ENCODE results near the gene DST. TPM values are rescaled to one million over a fixed set of nuclear protein-coding genes. Genes with fewer than 3 reads are reported as not detected.

Gene DST
- total RNA-seq, 1 experiment from 2014 or later, result 132 TPM

DNA sequence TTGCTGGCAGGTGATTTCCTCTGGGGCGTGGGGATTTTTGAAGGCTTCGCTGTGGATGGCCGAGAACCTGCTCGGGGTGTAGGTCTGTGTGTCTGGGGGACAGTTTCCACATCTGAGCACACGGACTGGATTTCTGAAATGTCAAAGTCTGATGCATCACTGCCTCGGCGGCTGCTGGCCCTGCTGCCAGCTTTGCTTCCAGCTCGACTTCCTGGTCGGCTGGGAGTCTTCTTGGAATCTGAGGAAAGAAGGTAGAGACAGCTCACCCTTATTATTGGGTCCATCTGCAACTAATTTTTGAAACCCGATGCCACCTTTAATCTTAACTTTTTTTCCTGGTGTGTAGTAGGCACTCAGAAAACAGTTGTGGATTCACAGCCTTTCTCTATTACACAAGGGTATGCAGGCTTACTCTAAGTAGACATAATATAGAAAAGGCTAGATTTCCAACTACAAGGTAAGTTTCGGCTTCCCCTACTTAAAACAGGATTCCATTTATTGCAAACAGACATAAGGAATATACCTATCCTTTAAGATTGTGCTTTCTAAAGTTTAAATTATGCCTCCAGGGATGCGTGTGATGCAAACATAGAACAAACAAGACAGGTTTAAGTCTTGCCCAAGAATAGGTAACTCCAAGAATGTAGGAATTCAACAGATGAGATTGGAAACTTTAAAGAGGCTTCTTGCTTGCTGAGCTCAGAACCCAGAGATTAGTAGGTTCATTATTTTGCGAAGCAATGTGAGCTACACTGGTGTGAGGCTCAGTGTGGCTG lies 183.5 kb downstream of the DST start:
- peaks cover 42% of the 10 kb centered on the region for H3K36me3 Mint-ChIP-seq
- CTCF ChIA-PET, result no interaction called here
- H3K27ac Mint-ChIP-seq, result no peak overlapping the region
- no peak overlapping the region for H3K4me3 Mint-ChIP-seq
- no peaks in the 10 kb centered on the region for H3K4me1 Mint-ChIP-seq
- ATAC-seq (no peak), DNase-seq (ENCODE audit: low spot score) (no peak)
- POLR2A ChIA-PET, result no interaction called here
- TF ChIP-seq, protein P1, sequence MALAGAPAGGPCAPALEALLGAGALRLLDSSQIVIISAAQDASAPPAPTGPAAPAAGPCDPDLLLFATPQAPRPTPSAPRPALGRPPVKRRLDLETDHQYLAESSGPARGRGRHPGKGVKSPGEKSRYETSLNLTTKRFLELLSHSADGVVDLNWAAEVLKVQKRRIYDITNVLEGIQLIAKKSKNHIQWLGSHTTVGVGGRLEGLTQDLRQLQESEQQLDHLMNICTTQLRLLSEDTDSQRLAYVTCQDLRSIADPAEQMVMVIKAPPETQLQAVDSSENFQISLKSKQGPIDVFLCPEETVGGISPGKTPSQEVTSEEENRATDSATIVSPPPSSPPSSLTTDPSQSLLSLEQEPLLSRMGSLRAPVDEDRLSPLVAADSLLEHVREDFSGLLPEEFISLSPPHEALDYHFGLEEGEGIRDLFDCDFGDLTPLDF (CRISPR knock-in tag; IDR thresholded peaks at IDR 0.05), result no peak
- no peaks in the 10 kb centered on the region for H3K27me3 Mint-ChIP-seq (ENCODE audit: low read depth)
- H3K9me3 Mint-ChIP-seq, result no peaks in the 10 kb centered on the region

DNA sequence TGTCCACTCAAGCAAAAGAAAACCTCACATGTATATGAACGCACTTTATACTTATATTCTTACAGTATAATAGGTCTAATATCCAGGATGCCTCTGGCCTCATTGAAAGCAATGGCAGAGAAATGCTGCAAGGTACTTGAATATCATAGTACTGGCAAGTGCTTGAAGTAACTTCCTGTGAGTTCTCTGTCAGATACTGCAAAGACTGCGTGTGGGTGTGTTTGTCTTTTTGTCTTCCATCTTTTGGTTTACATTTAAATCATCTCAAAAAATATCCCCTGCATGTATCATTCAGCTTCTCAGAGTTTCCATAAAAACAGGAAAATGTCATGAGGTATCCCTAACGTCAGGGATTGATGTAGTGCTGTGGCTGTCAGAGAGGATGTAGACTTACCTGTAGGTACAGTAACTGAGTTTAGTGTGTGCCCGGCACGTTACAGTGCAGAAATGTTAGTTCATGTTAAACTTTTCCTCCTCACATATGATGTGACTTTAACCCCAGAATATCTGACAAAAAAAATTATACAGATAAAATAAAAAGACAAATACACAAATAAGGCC lies 184.3 kb downstream of the DST start:
- H3K4me3 Mint-ChIP-seq, result no peak overlapping the region

DNA sequence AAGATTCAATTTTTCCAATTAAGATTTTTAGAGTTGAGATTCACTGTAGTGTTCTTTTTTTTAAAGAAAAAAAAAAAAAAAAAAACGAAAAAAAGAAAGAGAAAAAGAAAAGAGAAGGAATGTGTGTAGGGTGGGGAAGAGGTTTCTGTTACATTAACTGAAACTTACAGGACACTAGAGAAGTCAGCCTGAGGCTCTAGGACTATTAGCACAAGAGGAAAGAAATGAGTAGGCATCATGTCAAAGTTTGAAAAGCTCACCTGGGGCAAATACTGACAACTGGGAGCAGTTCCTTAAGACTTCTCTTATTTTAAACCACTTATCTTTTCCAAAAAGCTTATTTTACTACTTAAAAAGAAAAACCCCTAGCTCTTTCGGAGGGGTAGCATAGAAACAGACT lies 185.9 kb downstream of the DST start:
- peaks cover 27% of the 10 kb centered on the region for H3K36me3 Mint-ChIP-seq
- no peak for ATAC-seq
- no peaks in the 10 kb centered on the region for H3K4me1 Mint-ChIP-seq
- H3K27ac Mint-ChIP-seq, result no peak overlapping the region
- POLR2A ChIA-PET, result interaction anchor here (0.7 kb wide), 1 partner anchor 318 kb away, joined by 7 read pairs; no protein-coding TSS in a partner anchor
- H3K9me3 Mint-ChIP-seq, result no peaks in the 10 kb centered on the region
- no peak overlapping the region for H3K4me3 Mint-ChIP-seq
- CTCF ChIA-PET, result no interaction called here
- no peak for DNase-seq (ENCODE audit: low spot score)
- no peaks in the 10 kb centered on the region for H3K27me3 Mint-ChIP-seq (ENCODE audit: low read depth)
- TF ChIP-seq OVOL2 (CRISPR knock-in tag; IDR thresholded peaks at IDR 0.05; ENCODE audit: borderline replicate concordance) (no peak), TP53 (CRISPR knock-in tag; IDR thresholded peaks at IDR 0.05) (no peak), CREM (CRISPR knock-in tag; IDR thresholded peaks at IDR 0.05) (no peak), TEAD4 (CRISPR knock-in tag; IDR thresholded peaks at IDR 0.05) (no peak), CBFB (CRISPR knock-in tag; IDR thresholded peaks at IDR 0.05; ENCODE audit: low read depth) (no peak), ZNF219 (CRISPR knock-in tag; IDR thresholded peaks at IDR 0.05; ENCODE audit: borderline replicate concordance) (no peak), PRRX2 (CRISPR knock-in tag; IDR thresholded peaks at IDR 0.05) (no peak), TEAD1 (CRISPR knock-in tag; IDR thresholded peaks at IDR 0.05) (no peak), ZNF671 (CRISPR knock-in tag; IDR thresholded peaks at IDR 0.05) (no peak)
- TF ChIP-seq, protein P2, sequence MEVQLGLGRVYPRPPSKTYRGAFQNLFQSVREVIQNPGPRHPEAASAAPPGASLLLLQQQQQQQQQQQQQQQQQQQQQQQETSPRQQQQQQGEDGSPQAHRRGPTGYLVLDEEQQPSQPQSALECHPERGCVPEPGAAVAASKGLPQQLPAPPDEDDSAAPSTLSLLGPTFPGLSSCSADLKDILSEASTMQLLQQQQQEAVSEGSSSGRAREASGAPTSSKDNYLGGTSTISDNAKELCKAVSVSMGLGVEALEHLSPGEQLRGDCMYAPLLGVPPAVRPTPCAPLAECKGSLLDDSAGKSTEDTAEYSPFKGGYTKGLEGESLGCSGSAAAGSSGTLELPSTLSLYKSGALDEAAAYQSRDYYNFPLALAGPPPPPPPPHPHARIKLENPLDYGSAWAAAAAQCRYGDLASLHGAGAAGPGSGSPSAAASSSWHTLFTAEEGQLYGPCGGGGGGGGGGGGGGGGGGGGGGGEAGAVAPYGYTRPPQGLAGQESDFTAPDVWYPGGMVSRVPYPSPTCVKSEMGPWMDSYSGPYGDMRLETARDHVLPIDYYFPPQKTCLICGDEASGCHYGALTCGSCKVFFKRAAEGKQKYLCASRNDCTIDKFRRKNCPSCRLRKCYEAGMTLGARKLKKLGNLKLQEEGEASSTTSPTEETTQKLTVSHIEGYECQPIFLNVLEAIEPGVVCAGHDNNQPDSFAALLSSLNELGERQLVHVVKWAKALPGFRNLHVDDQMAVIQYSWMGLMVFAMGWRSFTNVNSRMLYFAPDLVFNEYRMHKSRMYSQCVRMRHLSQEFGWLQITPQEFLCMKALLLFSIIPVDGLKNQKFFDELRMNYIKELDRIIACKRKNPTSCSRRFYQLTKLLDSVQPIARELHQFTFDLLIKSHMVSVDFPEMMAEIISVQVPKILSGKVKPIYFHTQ (CRISPR knock-in tag; IDR thresholded peaks at IDR 0.05), result no peak
- TF ChIP-seq, protein P3, sequence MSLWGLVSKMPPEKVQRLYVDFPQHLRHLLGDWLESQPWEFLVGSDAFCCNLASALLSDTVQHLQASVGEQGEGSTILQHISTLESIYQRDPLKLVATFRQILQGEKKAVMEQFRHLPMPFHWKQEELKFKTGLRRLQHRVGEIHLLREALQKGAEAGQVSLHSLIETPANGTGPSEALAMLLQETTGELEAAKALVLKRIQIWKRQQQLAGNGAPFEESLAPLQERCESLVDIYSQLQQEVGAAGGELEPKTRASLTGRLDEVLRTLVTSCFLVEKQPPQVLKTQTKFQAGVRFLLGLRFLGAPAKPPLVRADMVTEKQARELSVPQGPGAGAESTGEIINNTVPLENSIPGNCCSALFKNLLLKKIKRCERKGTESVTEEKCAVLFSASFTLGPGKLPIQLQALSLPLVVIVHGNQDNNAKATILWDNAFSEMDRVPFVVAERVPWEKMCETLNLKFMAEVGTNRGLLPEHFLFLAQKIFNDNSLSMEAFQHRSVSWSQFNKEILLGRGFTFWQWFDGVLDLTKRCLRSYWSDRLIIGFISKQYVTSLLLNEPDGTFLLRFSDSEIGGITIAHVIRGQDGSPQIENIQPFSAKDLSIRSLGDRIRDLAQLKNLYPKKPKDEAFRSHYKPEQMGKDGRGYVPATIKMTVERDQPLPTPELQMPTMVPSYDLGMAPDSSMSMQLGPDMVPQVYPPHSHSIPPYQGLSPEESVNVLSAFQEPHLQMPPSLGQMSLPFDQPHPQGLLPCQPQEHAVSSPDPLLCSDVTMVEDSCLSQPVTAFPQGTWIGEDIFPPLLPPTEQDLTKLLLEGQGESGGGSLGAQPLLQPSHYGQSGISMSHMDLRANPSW (CRISPR knock-in tag; conservative IDR thresholded peaks at IDR 0.05; ENCODE audit: low read depth), result no peak

More for the DNA sequence above, 184.3 kb downstream of the DST start:
- DNase-seq (ENCODE audit: low spot score) (no peak), ATAC-seq (no peak)
- H3K9me3 Mint-ChIP-seq, result no peaks in the 10 kb centered on the region
- ChIA-PET POLR2A (no interaction called here), CTCF (no interaction called here)
- H3K4me1 Mint-ChIP-seq, result no peaks in the 10 kb centered on the region
- no peak overlapping the region for H3K27ac Mint-ChIP-seq
- no peak for TF ChIP-seq OVOL2 (CRISPR knock-in tag; IDR thresholded peaks at IDR 0.05; ENCODE audit: borderline replicate concordance)
- TF ChIP-seq, protein P4, sequence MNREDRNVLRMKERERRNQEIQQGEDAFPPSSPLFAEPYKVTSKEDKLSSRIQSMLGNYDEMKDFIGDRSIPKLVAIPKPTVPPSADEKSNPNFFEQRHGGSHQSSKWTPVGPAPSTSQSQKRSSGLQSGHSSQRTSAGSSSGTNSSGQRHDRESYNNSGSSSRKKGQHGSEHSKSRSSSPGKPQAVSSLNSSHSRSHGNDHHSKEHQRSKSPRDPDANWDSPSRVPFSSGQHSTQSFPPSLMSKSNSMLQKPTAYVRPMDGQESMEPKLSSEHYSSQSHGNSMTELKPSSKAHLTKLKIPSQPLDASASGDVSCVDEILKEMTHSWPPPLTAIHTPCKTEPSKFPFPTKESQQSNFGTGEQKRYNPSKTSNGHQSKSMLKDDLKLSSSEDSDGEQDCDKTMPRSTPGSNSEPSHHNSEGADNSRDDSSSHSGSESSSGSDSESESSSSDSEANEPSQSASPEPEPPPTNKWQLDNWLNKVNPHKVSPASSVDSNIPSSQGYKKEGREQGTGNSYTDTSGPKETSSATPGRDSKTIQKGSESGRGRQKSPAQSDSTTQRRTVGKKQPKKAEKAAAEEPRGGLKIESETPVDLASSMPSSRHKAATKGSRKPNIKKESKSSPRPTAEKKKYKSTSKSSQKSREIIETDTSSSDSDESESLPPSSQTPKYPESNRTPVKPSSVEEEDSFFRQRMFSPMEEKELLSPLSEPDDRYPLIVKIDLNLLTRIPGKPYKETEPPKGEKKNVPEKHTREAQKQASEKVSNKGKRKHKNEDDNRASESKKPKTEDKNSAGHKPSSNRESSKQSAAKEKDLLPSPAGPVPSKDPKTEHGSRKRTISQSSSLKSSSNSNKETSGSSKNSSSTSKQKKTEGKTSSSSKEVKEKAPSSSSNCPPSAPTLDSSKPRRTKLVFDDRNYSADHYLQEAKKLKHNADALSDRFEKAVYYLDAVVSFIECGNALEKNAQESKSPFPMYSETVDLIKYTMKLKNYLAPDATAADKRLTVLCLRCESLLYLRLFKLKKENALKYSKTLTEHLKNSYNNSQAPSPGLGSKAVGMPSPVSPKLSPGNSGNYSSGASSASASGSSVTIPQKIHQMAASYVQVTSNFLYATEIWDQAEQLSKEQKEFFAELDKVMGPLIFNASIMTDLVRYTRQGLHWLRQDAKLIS (CRISPR knock-in tag; IDR thresholded peaks at IDR 0.05; ENCODE audit: borderline replicate concordance), result no peak
- no peak for TF ChIP-seq NR2C2 (CRISPR knock-in tag; IDR thresholded peaks at IDR 0.05)
- TF ChIP-seq FOXK1 (CRISPR knock-in tag; IDR thresholded peaks at IDR 0.05), result no peak
- no peak for TF ChIP-seq ETV6 (CRISPR knock-in tag; IDR thresholded peaks at IDR 0.05)
- TF ChIP-seq, protein P5, sequence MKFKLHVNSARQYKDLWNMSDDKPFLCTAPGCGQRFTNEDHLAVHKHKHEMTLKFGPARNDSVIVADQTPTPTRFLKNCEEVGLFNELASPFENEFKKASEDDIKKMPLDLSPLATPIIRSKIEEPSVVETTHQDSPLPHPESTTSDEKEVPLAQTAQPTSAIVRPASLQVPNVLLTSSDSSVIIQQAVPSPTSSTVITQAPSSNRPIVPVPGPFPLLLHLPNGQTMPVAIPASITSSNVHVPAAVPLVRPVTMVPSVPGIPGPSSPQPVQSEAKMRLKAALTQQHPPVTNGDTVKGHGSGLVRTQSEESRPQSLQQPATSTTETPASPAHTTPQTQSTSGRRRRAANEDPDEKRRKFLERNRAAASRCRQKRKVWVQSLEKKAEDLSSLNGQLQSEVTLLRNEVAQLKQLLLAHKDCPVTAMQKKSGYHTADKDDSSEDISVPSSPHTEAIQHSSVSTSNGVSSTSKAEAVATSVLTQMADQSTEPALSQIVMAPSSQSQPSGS (CRISPR knock-in tag; IDR thresholded peaks at IDR 0.05; ENCODE audit: borderline replicate concordance, low read depth), result no peak
- no peak for TF ChIP-seq ZNF121 (CRISPR knock-in tag; IDR thresholded peaks at IDR 0.05)
- TF ChIP-seq NR3C1 (CRISPR knock-in tag; conservative IDR thresholded peaks at IDR 0.05; ENCODE audit: low read depth), result no peak
- no peak for TF ChIP-seq NR1H2 (CRISPR knock-in tag; IDR thresholded peaks at IDR 0.05)
- TF ChIP-seq ZNF219 (CRISPR knock-in tag; IDR thresholded peaks at IDR 0.05; ENCODE audit: borderline replicate concordance), result no peak
- TF ChIP-seq CBFB (CRISPR knock-in tag; IDR thresholded peaks at IDR 0.05; ENCODE audit: low read depth), result no peak
- H3K27me3 Mint-ChIP-seq (ENCODE audit: low read depth), result no peaks in the 10 kb centered on the region
- H3K36me3 Mint-ChIP-seq, result peaks cover 35% of the 10 kb centered on the region

Data from WTC11 (cell line).